HEK293 (cell line): ENCODE data around the gene SLC25A6.

Experiments used
- YY1 ChIP-seq: fragments of 450-650 bp; formaldehyde crosslinking; IDR thresholded peaks from 2 replicates; pipeline ENCODE4 v1.5.1; 2018; ENCODE audit warnings: missing biosample characterization, missing genetic modification characterization
- TF ChIP-seq, protein P1 (sequence below): fragments of 450-650 bp; formaldehyde crosslinking; IDR thresholded peaks from 2 replicates; pipeline ENCODE4 v1.5.1; 2016; ENCODE audit warnings: missing biosample characterization, missing genetic modification characterization
- TF ChIP-seq, protein P2 (sequence below): fragments of 450-650 bp; formaldehyde crosslinking; IDR thresholded peaks from 2 replicates; pipeline ENCODE4 v1.5.1; 2017; ENCODE audit warnings: missing biosample characterization, missing genetic modification characterization
- TF ChIP-seq, protein P3 (sequence below): fragments of 450-650 bp; formaldehyde crosslinking; IDR thresholded peaks from 2 replicates; pipeline ENCODE4 v1.5.1; 2016; ENCODE audit warnings: missing biosample characterization, missing genetic modification characterization
- TF ChIP-seq, protein P4 (sequence below): fragments of 450-650 bp; formaldehyde crosslinking; IDR thresholded peaks from 2 replicates; pipeline ENCODE4 v1.5.1; 2016; ENCODE audit warnings: missing biosample characterization, missing genetic modification characterization
- TF ChIP-seq, protein P5 (sequence below): fragments of 450-650 bp; formaldehyde crosslinking; IDR thresholded peaks from 2 replicates; pipeline ENCODE4 v1.5.1; 2016; ENCODE audit warnings: missing biosample characterization, missing genetic modification characterization

DNA sequence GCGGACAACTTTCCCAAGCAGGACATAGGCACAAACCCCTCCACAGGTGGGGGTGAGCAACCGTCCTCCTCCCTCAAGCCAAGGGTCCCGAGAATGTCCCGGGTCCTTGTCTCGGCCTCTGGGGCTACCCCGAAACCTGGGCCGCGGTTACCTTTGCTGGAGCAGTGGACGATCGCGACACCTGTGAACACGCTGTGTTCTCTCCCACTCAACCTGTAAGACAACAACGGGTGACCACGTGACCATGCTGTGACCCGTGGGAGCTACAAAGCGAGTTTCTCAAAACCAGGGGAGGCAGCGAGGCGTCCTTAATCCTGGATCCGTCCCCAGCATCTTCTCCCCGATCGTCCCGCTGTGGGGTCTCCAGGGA is 42.9 kb upstream of the SLC25A6 start:
- TF ChIP-seq, protein P1, sequence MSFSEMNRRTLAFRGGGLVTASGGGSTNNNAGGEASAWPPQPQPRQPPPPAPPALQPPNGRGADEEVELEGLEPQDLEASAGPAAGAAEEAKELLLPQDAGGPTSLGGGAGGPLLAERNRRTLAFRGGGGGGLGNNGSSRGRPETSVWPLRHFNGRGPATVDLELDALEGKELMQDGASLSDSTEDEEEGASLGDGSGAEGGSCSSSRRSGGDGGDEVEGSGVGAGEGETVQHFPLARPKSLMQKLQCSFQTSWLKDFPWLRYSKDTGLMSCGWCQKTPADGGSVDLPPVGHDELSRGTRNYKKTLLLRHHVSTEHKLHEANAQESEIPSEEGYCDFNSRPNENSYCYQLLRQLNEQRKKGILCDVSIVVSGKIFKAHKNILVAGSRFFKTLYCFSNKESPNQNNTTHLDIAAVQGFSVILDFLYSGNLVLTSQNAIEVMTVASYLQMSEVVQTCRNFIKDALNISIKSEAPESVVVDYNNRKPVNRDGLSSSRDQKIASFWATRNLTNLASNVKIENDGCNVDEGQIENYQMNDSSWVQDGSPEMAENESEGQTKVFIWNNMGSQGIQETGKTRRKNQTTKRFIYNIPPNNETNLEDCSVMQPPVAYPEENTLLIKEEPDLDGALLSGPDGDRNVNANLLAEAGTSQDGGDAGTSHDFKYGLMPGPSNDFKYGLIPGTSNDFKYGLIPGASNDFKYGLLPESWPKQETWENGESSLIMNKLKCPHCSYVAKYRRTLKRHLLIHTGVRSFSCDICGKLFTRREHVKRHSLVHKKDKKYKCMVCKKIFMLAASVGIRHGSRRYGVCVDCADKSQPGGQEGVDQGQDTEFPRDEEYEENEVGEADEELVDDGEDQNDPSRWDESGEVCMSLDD (tag by site-specific recombination), result no peak
- no peak for TF ChIP-seq YY1 (tag by site-specific recombination)
- TF ChIP-seq, protein P2, sequence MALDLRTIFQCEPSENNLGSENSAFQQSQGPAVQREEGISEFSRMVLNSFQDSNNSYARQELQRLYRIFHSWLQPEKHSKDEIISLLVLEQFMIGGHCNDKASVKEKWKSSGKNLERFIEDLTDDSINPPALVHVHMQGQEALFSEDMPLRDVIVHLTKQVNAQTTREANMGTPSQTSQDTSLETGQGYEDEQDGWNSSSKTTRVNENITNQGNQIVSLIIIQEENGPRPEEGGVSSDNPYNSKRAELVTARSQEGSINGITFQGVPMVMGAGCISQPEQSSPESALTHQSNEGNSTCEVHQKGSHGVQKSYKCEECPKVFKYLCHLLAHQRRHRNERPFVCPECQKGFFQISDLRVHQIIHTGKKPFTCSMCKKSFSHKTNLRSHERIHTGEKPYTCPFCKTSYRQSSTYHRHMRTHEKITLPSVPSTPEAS (tag by site-specific recombination), result no peak
- TF ChIP-seq, protein P3, sequence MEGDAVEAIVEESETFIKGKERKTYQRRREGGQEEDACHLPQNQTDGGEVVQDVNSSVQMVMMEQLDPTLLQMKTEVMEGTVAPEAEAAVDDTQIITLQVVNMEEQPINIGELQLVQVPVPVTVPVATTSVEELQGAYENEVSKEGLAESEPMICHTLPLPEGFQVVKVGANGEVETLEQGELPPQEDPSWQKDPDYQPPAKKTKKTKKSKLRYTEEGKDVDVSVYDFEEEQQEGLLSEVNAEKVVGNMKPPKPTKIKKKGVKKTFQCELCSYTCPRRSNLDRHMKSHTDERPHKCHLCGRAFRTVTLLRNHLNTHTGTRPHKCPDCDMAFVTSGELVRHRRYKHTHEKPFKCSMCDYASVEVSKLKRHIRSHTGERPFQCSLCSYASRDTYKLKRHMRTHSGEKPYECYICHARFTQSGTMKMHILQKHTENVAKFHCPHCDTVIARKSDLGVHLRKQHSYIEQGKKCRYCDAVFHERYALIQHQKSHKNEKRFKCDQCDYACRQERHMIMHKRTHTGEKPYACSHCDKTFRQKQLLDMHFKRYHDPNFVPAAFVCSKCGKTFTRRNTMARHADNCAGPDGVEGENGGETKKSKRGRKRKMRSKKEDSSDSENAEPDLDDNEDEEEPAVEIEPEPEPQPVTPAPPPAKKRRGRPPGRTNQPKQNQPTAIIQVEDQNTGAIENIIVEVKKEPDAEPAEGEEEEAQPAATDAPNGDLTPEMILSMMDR, result no peak
- TF ChIP-seq, protein P4, sequence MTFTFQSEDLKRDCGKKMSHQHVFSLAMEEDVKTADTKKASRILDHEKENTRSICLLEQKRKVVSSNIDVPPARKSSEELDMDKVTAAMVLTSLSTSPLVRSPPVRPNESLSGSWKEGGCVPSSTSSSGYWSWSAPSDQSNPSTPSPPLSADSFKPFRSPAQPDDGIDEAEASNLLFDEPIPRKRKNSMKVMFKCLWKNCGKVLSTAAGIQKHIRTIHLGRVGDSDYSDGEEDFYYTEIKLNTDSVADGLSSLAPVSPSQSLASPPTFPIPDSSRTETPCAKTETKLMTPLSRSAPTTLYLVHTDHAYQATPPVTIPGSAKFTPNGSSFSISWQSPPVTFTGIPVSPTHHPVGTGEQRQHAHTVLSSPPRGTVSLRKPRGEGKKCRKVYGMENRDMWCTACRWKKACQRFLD (tag by site-specific recombination), result no peak
- TF ChIP-seq, protein P5, sequence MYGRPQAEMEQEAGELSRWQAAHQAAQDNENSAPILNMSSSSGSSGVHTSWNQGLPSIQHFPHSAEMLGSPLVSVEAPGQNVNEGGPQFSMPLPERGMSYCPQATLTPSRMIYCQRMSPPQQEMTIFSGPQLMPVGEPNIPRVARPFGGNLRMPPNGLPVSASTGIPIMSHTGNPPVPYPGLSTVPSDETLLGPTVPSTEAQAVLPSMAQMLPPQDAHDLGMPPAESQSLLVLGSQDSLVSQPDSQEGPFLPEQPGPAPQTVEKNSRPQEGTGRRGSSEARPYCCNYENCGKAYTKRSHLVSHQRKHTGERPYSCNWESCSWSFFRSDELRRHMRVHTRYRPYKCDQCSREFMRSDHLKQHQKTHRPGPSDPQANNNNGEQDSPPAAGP (tag by site-specific recombination), result no peak
